Heart right ventricle (tissue), 16 donors: Measurements from ENCODE around the gene TRIP11. TPM values are rescaled to one million over a fixed set of nuclear protein-coding genes. Genes with fewer than 3 reads are reported as not detected.

ENCODE experiments used
- ATAC-seq, 8 donors: fragments of 200-7000 bp; cut with Tn5 transposase; one replicate each; pipeline ENCODE4 v1.9.1; 2020; ENCODE audit warnings: mild to moderate bottlenecking in 8 of 8, moderate library complexity in 8 of 8, moderate number of reproducible peaks in 1 of 8
- DNase-seq, 2 donors: peaks; one replicate each; pipeline ENCODE4 v3.0.0-alpha.2; 2020
- H3K27ac ChIP-seq, 10 donors: fragments of 200-600 bp; sonication (generic) in 2 of 10; one replicate each; pipeline versions ENCODE4 v1.5.0 to v1.8.0; 2020 to 2022; ENCODE audit warnings: mild to moderate bottlenecking in 3 of 10
- H3K27me3 ChIP-seq, 7 donors: fragments of 200-600 bp; one replicate each; pipeline ENCODE4 v1.8.0; 2021 to 2022; ENCODE audit warnings: mild to moderate bottlenecking in 2 of 7
- H3K36me3 ChIP-seq, 9 donors: fragments of 200-600 bp; sonication (generic) in 1 of 9; one replicate each; pipeline versions ENCODE4 v1.5.0 to v1.8.0; 2020 to 2022; ENCODE audit warnings: mild to moderate bottlenecking in 2 of 9
- H3K4me1 ChIP-seq, 9 donors: fragments of 200-600 bp; sonication (generic) in 1 of 9; one replicate each; pipeline versions ENCODE4 v1.5.0 to v1.8.0; 2020 to 2022; ENCODE audit warnings: mild to moderate bottlenecking in 4 of 9
- H3K4me3 ChIP-seq, 10 donors: fragments of 200-600 bp; sonication (generic) in 2 of 10; one replicate each; pipeline versions ENCODE4 v1.5.0 to v1.8.0; 2020 to 2022; ENCODE audit warnings: mild to moderate bottlenecking in 7 of 10, moderate library complexity in 2 of 10
- H3K9me3 ChIP-seq, 11 donors: fragments of 200-600 bp in 10 of 11; sonication (generic) in 2 of 11; one replicate each; pipeline versions ENCODE4 v1.5.0 to v1.8.0; 2013 to 2022; ENCODE audit warnings: mild to moderate bottlenecking in 2 of 11, control low read depth in 1 of 11, moderate library complexity in 1 of 11
- CTCF ChIP-seq, 9 donors: fragments of 200-600 bp; sonication (generic) in 2 of 9; IDR thresholded peaks; one replicate each; pipeline versions ENCODE4 v1.5.0 to v1.8.0; 2021 to 2022; ENCODE audit warnings: antibody characterized with exemption in 9 of 9, mild to moderate bottlenecking in 5 of 9, moderate library complexity in 1 of 9
- WGBS, 2 donors: extraction: QIAGEN DNeasy Blood & Tissue Kit; methylation state at CpG; one replicate each; pipeline ENCODE4 v1.1.7; 2013; ENCODE audit warnings: inconsistent platforms in 1 of 2; 5-methylcytosine and 5-hydroxymethylcytosine counted together
- intact Hi-C, 10 donors: fragments of 100-400 bp; cut with DNase I; formaldehyde crosslinking; loops; one replicate each; pipeline versions ENCODE4 v1.11.1 to v1.14.2; 2022
- polyA plus RNA-seq, 2 donors: library from polyadenylated mRNA; stranded (reverse); fragments of 200-250 nt; gene quantifications; one replicate each; pipeline ENCODE4 v1.2.3, GENCODE V29; 2013
- total RNA-seq, 10 donors: library from RNA; stranded (reverse); fragmentation: NEBNext Ultra II Directional in 3 of 10; extraction: Animal tissue kit (Norgen Biotek cat#: 25700) in 3 of 10; gene quantifications; one replicate each; pipeline versions ENCODE4 v1.2.1 to v1.2.4, GENCODE V29; 2021 to 2023
- donor health status: Arrhythmogenic right ventricular cardiomyopathy.
- donor health status: ischemic (EF 13 %, LVEDD 7.1; RV severe dilation, severe dysfunction).
- donor health status: healthy with polysubstance abuse.
- donor health status: DM: no; HTN: yes; CAD: no.
- donor health status: DM: no; HTN: no; CAD: no.
- donor health status: ischemic (EF 25% LVEDD 6.9; RV normal size, moderate dysfunction).
- donor health status: ischemic (EF 25% LVEDD 5.7; RV mildly dilated, moderate dysfunction).
- donor health status: healthy.
- donor health status: DM: yes; HTN: yes; CAD: no.
- donor health status: Ischemic cardiomyopathy.
- donor health status: ischemic (EF 35%, LVEDD 5.7; RV mildly dilated, moderate dysfunction).
- donor health status: nonischemic (EF 11% LVEDD 7.7; RV severe dilation, severe dysfunction).
- donor health status: DM: yes; HTN: yes; CAD: no.
- donor health status: PGD.
- donor health status: ischemic (EF 29% LVEDD 5.4; RV normal size, mild dysfunction).
- donor health status: nonischemic (EF 23%, LVEDD 6.1; RV moderate dilation, normal function).

Gene TRIP11
- total and polyA plus RNA-seq, 12 donors: 4.0 to 73.3 (median 56.5) TPM

- H3K9me3 ChIP-seq: no peaks in the 10 kb centered on the region
- ATAC-seq: no peak
These were observed 18.3 kb downstream of the TRIP11 start for GRCh38 chr14:92021523-92021922.

GRCh38 chr14:92014040-92014439, 25.8 kb downstream of the TRIP11 start:
- H3K4me1 ChIP-seq: peaks cover 0 to 7% (median 0%) of the 10 kb centered on the region in 9 donors
- H3K27me3 ChIP-seq: no peaks in the 10 kb centered on the region
- no peak overlapping the region for H3K27ac ChIP-seq
- intact Hi-C loops: no loop called here
- TF ChIP-seq CTCF (IDR thresholded peaks at IDR 0.05): no peak
- no peak for DNase-seq
- peaks cover 0 to 99% (median 53%) of the 10 kb centered on the region in 9 donors for H3K36me3 ChIP-seq
- H3K9me3 ChIP-seq: no peaks in the 10 kb centered on the region
- no peak overlapping the region for H3K4me3 ChIP-seq
- ATAC-seq: no peak

More at GRCh38 chr14:92021523-92021922, 18.3 kb downstream of the TRIP11 start:
- TF ChIP-seq CTCF (IDR thresholded peaks at IDR 0.05): no peak
- intact Hi-C loops: no loop called here
- Histone ChIP-seq H3K27me3 (no peaks in the 10 kb centered on the region), H3K4me1 (no peaks in the 10 kb centered on the region), H3K27ac (no peak overlapping the region), H3K4me3 (no peak overlapping the region), H3K36me3 (peaks cover 0 to 99% (median 28%) of the 10 kb centered on the region in 9 donors)
- WGBS, 2 donors: 93 to 95% methylated on average over 3 of the region's 3 CpGs
- DNase-seq: no peak

GRCh38 chr14:92012121-92012748, 27.6 kb downstream of the TRIP11 start:
- intact Hi-C loops: no loop called here
- no peak overlapping the region for H3K4me3 ChIP-seq
- peaks cover 0 to 100% (median 56%) of the 10 kb centered on the region in 9 donors for H3K36me3 ChIP-seq
- WGBS, 2 donors: 77 to 85% methylated on average over 4 of the region's 4 CpGs
- no peak for TF ChIP-seq CTCF (IDR thresholded peaks at IDR 0.05)
- no peak overlapping the region for H3K27ac ChIP-seq
- ATAC-seq (no peak), DNase-seq (no peak)
- no peaks in the 10 kb centered on the region for H3K9me3 ChIP-seq
- H3K4me1 ChIP-seq: peaks cover 0 to 7% (median 0%) of the 10 kb centered on the region in 9 donors
- H3K27me3 ChIP-seq: no peaks in the 10 kb centered on the region

GRCh38 chr14:92010644-92011043, 29.2 kb downstream of the TRIP11 start:
- no peaks in the 10 kb centered on the region for H3K9me3 ChIP-seq
- 97 to 100% methylated on average over 3 of the region's 3 CpGs for WGBS, 2 donors
- H3K4me1 ChIP-seq: peaks cover 0 to 7% (median 0%) of the 10 kb centered on the region in 9 donors
- ATAC-seq (no peak), DNase-seq (no peak)
- intact Hi-C loops: no loop called here
- H3K27me3 ChIP-seq: no peaks in the 10 kb centered on the region
- no peak for TF ChIP-seq CTCF (IDR thresholded peaks at IDR 0.05)
- no peak overlapping the region for H3K27ac ChIP-seq
- no peak overlapping the region for H3K4me3 ChIP-seq
- peaks cover 0 to 100% (median 61%) of the 10 kb centered on the region in 9 donors for H3K36me3 ChIP-seq
